K562 (cell line): ENCODE data around the gene HMCN1. TPM values are rescaled to one million over a fixed set of nuclear protein-coding genes. Genes with fewer than 3 reads are reported as not detected.

Experiments used
- ATAC-seq: fragments of 200-7000 bp; cut with Tn5 transposase; 3 replicates; pipeline ENCODE4 v1.9.1; 2020; ENCODE audit warnings: moderate library complexity
- BruUV-seq: library from RNA; stranded (reverse); fragments of 400-500 nt; replicated peaks from 2 replicates; lab custom pipeline; 2021; lab: Mats Ljungman, UMichigan
- CTCF ChIA-PET: fragments of 300-600 bp; formaldehyde crosslinking; extraction: SDS; loops from one replicate; lab custom pipeline; 2021; ENCODE audit warnings: low intra/inter-chr PET ratio; lab: Yijun Ruan, JAX
- POLR2A ChIA-PET: fragments of 300-600, 350-650 bp; sonication (Branson Sonifier 250); formaldehyde crosslinking; extraction: SDS; loops from one replicate; lab custom pipeline; 2021; ENCODE audit warnings: antibody characterized with exemption, inconsistent platforms; lab: Yijun Ruan, JAX
- DNase-seq, 4 experiments: peaks; one replicate each; pipeline versions ENCODE4 v3.0.0 to v3.0.0-alpha.2; 2011 to 2018; ENCODE audit warnings: low spot score in 3 of 4, mixed read lengths in 3 of 4; ENCODE audit errors: extremely low read depth in 1 of 4
- FAIRE-seq: peaks from 2 replicates; lab custom pipeline; 2011; peaks lifted over from hg19 to GRCh38; lab: Jason Lieb, UNC
- H2AFZ ChIP-seq: 2 replicates; pipeline ENCODE4 v1.6.0; 2011; ENCODE audit warnings: low read depth, low read length, control low read depth, inconsistent platforms
- H3K27ac ChIP-seq: fragments of 200-600 bp; 3 replicates; pipeline ENCODE4 v1.8.0; 2011; ENCODE audit warnings: low read depth, mild to moderate bottlenecking, control low read depth, inconsistent platforms, low read length, moderate library complexity, mixed read lengths; ENCODE audit errors: extremely low read depth
- H3K27me3 ChIP-seq, 2 experiments: fragments of 300-600 bp in 1 of 2; 2 replicates in 1 of 2; 3 replicates in 1 of 2; pipeline versions ENCODE4 v1.6.0 to v1.8.0; 2011; ENCODE audit warnings: inconsistent platforms in 2 of 2, low read length in 2 of 2, mild to moderate bottlenecking in 1 of 2, mixed read lengths in 1 of 2, moderate library complexity in 1 of 2; ENCODE audit not compliant: control insufficient read depth in 2 of 2, insufficient read depth in 2 of 2
- H3K36me3 ChIP-seq: fragments of 300-600 bp; 3 replicates; pipeline ENCODE4 v1.8.0; 2011; ENCODE audit warnings: mild to moderate bottlenecking, low read length, inconsistent platforms; ENCODE audit not compliant: control insufficient read depth, insufficient read depth
- H3K4me1 ChIP-seq, 2 experiments: fragments of 200-600 bp in 1 of 2; replicated peaks in 1 of 2; 2 replicates in 1 of 2; 3 replicates in 1 of 2; pipeline versions ENCODE4 v1.5.1 to v1.8.0; 2011; ENCODE audit warnings: inconsistent platforms in 2 of 2, low read length in 2 of 2, mild to moderate bottlenecking in 1 of 2, mixed read lengths in 1 of 2, moderate library complexity in 1 of 2; ENCODE audit not compliant: control insufficient read depth in 2 of 2, insufficient read depth in 2 of 2
- H3K4me2 ChIP-seq: 2 replicates; pipeline ENCODE4 v1.6.1; 2011; ENCODE audit warnings: low read length, control low read depth, inconsistent platforms, mixed read lengths; ENCODE audit not compliant: insufficient read depth
- H3K4me3 ChIP-seq: fragments of 200-600 bp; sonication (generic), shearing (Covaris generic); 2 replicates; pipeline ENCODE4 v1.5.1; 2016; ENCODE audit warnings: control low read depth, inconsistent platforms
- H3K79me2 ChIP-seq: fragments of 200-600 bp; 3 replicates; pipeline ENCODE4 v1.8.0; 2011; ENCODE audit warnings: low read length, inconsistent platforms; ENCODE audit not compliant: control insufficient read depth, insufficient read depth
- H3K9ac ChIP-seq, 2 experiments: 2 replicates each; pipeline versions ENCODE4 v1.6.0 to v1.6.1; 2011; ENCODE audit warnings: low read depth in 2 of 2, low read length in 2 of 2, control low read depth in 1 of 2, inconsistent platforms in 1 of 2, mild to moderate bottlenecking in 1 of 2, mixed read lengths in 1 of 2; ENCODE audit not compliant: insufficient read depth in 1 of 2
- H3K9me1 ChIP-seq: one replicate; pipeline ENCODE4 v1.6.0; 2011; ENCODE audit warnings: inconsistent platforms, mild to moderate bottlenecking, low read length, moderate library complexity; ENCODE audit not compliant: control insufficient read depth, insufficient read depth
- H3K9me3 ChIP-seq: replicated peaks from 2 replicates; pipeline ENCODE4 v1.5.1; 2011; ENCODE audit warnings: low read depth, low read length, inconsistent platforms; ENCODE audit not compliant: control insufficient read depth, insufficient read depth
- H4K20me1 ChIP-seq: replicated peaks from 2 replicates; pipeline ENCODE4 v1.6.1; 2011; ENCODE audit warnings: low read length, inconsistent platforms, mixed read lengths; ENCODE audit not compliant: control insufficient read depth, insufficient read depth
- CAMTA2 ChIP-seq: fragments of 250-450 bp; sonication (Bioruptor Pico); conservative IDR thresholded peaks from 2 replicates; pipeline ENCODE4 v1.5.1; 2022
- CC2D1A ChIP-seq: fragments of 450-650 bp; IDR thresholded peaks from 2 replicates; pipeline ENCODE4 v1.6.1; 2017; ENCODE audit warnings: mild to moderate bottlenecking
- CUX1 ChIP-seq: fragments of 200-800 bp; sonication (Bioruptor generic); IDR thresholded peaks from 2 replicates; pipeline ENCODE4 v1.6.1; 2016; ENCODE audit warnings: missing genetic modification characterization, missing compliant biosample characterization
- HDGF ChIP-seq: fragments of 450-650 bp; IDR thresholded peaks from 2 replicates; pipeline ENCODE4 v1.6.1; 2016
- L3MBTL2 ChIP-seq: fragments of 450-650 bp; IDR thresholded peaks from 2 replicates; pipeline ENCODE4 v1.6.1; 2016; ENCODE audit warnings: mild to moderate bottlenecking, moderate library complexity
- NFE2 ChIP-seq: IDR thresholded peaks from 2 replicates; pipeline ENCODE4 v1.6.1; 2014; ENCODE audit warnings: antibody characterized with exemption, low read depth
- NFYB ChIP-seq: IDR thresholded peaks from 2 replicates; pipeline ENCODE4 v1.6.1; 2011; ENCODE audit warnings: mild to moderate bottlenecking, moderate library complexity; ENCODE audit not compliant: insufficient read length; ENCODE audit errors: extremely low read depth
- NR4A1 ChIP-seq, 2 experiments: fragments of 250-450 bp in 1 of 2; fragments of 450-650 bp in 1 of 2; sonication (Bioruptor Pico) in 1 of 2; IDR thresholded peaks; 2 replicates each; pipeline versions ENCODE4 v1.4.0 to v1.6.1; 2016 to 2020; ENCODE audit warnings: mild to moderate bottlenecking in 2 of 2, missing compliant biosample characterization in 1 of 2, missing genetic modification characterization in 1 of 2, moderate library complexity in 1 of 2
- RFX5 ChIP-seq: IDR thresholded peaks from 2 replicates; pipeline ENCODE4 v1.6.1; 2011; ENCODE audit warnings: low read depth, mild to moderate bottlenecking, improper control_type of control experiment, low read length
- SMARCB1 ChIP-seq: IDR thresholded peaks from 2 replicates; pipeline ENCODE4 v1.6.1; 2011; ENCODE audit warnings: improper control_type of control experiment, low read depth; ENCODE audit not compliant: insufficient read length
- ZBED1 ChIP-seq: IDR thresholded peaks from 2 replicates; pipeline ENCODE4 v1.6.1; 2014
- ZBTB43 ChIP-seq: sonication (generic); formaldehyde crosslinking; IDR thresholded peaks from 2 replicates; pipeline ENCODE4 v1.8.0; 2023; ENCODE audit warnings: mild to moderate bottlenecking, missing genetic modification reagents
- ZFP1 ChIP-seq: fragments of 450-650 bp; formaldehyde crosslinking; IDR thresholded peaks from 2 replicates; pipeline ENCODE4 v1.4.0; 2020; ENCODE audit warnings: mild to moderate bottlenecking, mixed read lengths
- ZNF165 ChIP-seq: fragments of 250-450 bp; sonication (Bioruptor Pico); IDR thresholded peaks from 2 replicates; pipeline ENCODE4 v1.4.0; 2020; ENCODE audit warnings: borderline replicate concordance
- ZNF280B ChIP-seq: fragments of 250-450 bp; sonication (Bioruptor Pico); IDR thresholded peaks from 2 replicates; pipeline ENCODE4 v1.5.1; 2021; ENCODE audit warnings: mild to moderate bottlenecking
- ZNF584 ChIP-seq: fragments of 200-800 bp; sonication (Bioruptor generic); IDR thresholded peaks from 2 replicates; pipeline ENCODE4 v1.6.1; 2016; ENCODE audit warnings: low read depth, mild to moderate bottlenecking, missing genetic modification characterization, missing compliant biosample characterization
- ZNF780A ChIP-seq: fragments of 250-450 bp; sonication (Bioruptor Pico); IDR thresholded peaks from 2 replicates; pipeline ENCODE4 v1.5.0; 2021; ENCODE audit warnings: mild to moderate bottlenecking
- ZZZ3 ChIP-seq: fragments of 450-650 bp; IDR thresholded peaks from 2 replicates; pipeline ENCODE4 v1.6.1; 2016; ENCODE audit warnings: antibody characterized with exemption, mild to moderate bottlenecking, moderate library complexity
- WGBS: fragments of 100-300 bp; shearing (Covaris generic); methylation state at CpG from one replicate; pipeline ENCODE4 v1.1.6; 2016; ENCODE audit warnings: low coverage, mixed read lengths; ENCODE audit not compliant: insufficient coverage; ENCODE audit errors: missing lambda C conversion rate; 5-methylcytosine and 5-hydroxymethylcytosine counted together
- in situ Hi-C: fragments of 300-500 bp; cut with MboI; formaldehyde crosslinking; loops from 4 replicates; pipeline ENCODE4 v1.15.0; 2018; ENCODE audit warnings: inconsistent platforms, mixed read lengths
- intact Hi-C: fragments of 100-400 bp; cut with micrococcal nuclease; formaldehyde crosslinking; loops from 2 replicates; pipeline ENCODE4 v1.14.2; 2022
- polyA plus RNA-seq, 8 experiments: library from polyadenylated mRNA; depleted of rRNA in 4 of 8; stranded (reverse) in 5 of 8; unstranded in 3 of 8; fragments of >200 nt; fragmentation: Nextera tagmentation in 2 of 8; fragmentation: Illumina TruSeq in 1 of 8; extraction: Ambion mirVana in 2 of 8; extraction: Trizol in 1 of 8; gene quantifications; 2 replicates each; pipeline versions ENCODE4 v1.2.1 to v1.2.3, GENCODE V29; 2011 to 2014; ENCODE audit warnings: inconsistent platforms in 1 of 8, missing spikeins in 1 of 8
- total RNA-seq, 7 experiments: library from RNA; depleted of rRNA in 6 of 7; stranded (reverse); fragments of >200 nt in 6 of 7; fragmentation: Illumina TruSeq in 2 of 7; extraction: Trizol in 2 of 7; gene quantifications; 2 replicates each; pipeline versions ENCODE4 v1.2.1 to v1.2.3, GENCODE V29; 2011 to 2021; ENCODE audit warnings: low replicate concordance in 1 of 7

HMCN1 gene
- total and polyA plus RNA-seq, 9 of the 15 experiments (the other 6 are each of a cell fraction or from before 2014, with no cell fraction given): 0.07 to 0.36 (median 0.21) TPM

DNA sequence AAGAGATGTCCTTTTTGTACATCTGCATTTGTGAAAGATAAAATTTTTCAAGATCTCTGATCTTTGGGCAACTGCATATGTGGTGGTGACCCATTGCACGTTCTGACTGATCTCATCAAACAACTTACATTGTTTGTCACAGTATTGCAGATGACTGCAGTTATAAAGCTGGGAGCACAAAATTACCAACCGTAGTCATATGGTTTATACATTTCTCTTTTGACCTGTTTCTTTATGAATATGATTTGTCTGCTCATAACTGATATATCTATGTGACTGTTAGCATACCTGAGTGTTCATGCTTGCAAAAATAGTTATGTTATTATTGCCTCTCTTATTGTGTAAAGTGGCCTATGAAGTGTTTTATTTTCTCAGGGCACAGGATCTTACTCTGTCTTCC, 43.7 kb upstream of the HMCN1 start:
- 0% methylated on average over 2 of the region's 2 CpGs for WGBS
- no peak for FAIRE-seq
- in situ Hi-C loops: loop anchor here (10.0 kb wide), 1 partner anchor 886 kb away; no protein-coding TSS in a partner anchor
- no TSS peak for BruUV-seq
- no peaks in the 10 kb centered on the region for H3K9me3 ChIP-seq
- no peak overlapping the region for H3K4me3 ChIP-seq
- no peaks in the 10 kb centered on the region for H3K79me2 ChIP-seq
- H2AFZ ChIP-seq: no peak overlapping the region
- no peak overlapping the region for H3K4me2 ChIP-seq
- H3K4me1 ChIP-seq: no peaks in the 10 kb centered on the region
- no peaks in the 10 kb centered on the region for H3K9me1 ChIP-seq
- ChIA-PET POLR2A (no interaction called here), CTCF (no interaction called here)
- H3K36me3 ChIP-seq: no peaks in the 10 kb centered on the region
- DNase-seq: no peak
- no peak for ATAC-seq
- H3K27me3 ChIP-seq: no peaks in the 10 kb centered on the region
- no peak overlapping the region for H3K27ac ChIP-seq
- no peak overlapping the region for H3K9ac ChIP-seq
- intact Hi-C loops: no loop called here
- no peaks in the 10 kb centered on the region for H4K20me1 ChIP-seq
- TF ChIP-seq RFX5 (no peak), ZFP1 (no peak), CAMTA2 (CRISPR knock-in tag) (no peak), ZNF280B (no peak), CC2D1A (no peak), NFYB (no peak), CUX1 (CRISPR knock-in tag) (no peak), SMARCB1 (no peak), ZBTB43 (CRISPR knock-in tag) (no peak), HDGF (no peak), L3MBTL2 (no peak), ZNF584 (CRISPR knock-in tag) (no peak), NR4A1 (CRISPR knock-in tag; IDR thresholded peaks at IDR 0.05) (no peak), NR4A1 (tag; IDR thresholded peaks at IDR 0.05) (no peak), NFE2 (no peak), ZNF780A (no peak), ZZZ3 (no peak), ZNF165 (CRISPR knock-in tag) (no peak), ZBED1 (no peak)
